ENCODE results near the gene DNM3.

Gene DNM3

GRCh38 chr1:172246521-172247390, 405.5 kb downstream of the DNM3 start:
- no peaks in the 10 kb centered on the region for H3K27me3 ChIP-seq (ENCODE audit: control insufficient read depth in 1 of 2, insufficient read depth in 1 of 2, low read length in 2 of 2)
- H3K4me2 ChIP-seq (ENCODE audit: low read length, poor library complexity, severe bottlenecking) = no peak overlapping the region
- H3K9me3 ChIP-seq (ENCODE audit: control insufficient read depth, low read length) = no peaks in the 10 kb centered on the region
- no peaks in the 10 kb centered on the region for H3K36me3 ChIP-seq (ENCODE audit: control insufficient read depth in 1 of 2, insufficient read depth in 2 of 2, low read depth in 1 of 2, low read length in 2 of 2)
- no peak overlapping the region for H3K27ac ChIP-seq (ENCODE audit: low read length, poor library complexity, severe bottlenecking)
- DNase-seq = no peak
- no peak overlapping the region for H3K23ac ChIP-seq (ENCODE audit: low read length in 2 of 2)
- no peak overlapping the region for H3K4me3 ChIP-seq (ENCODE audit: insufficient read depth in 1 of 2, low read depth in 1 of 2, low read length in 2 of 2)
- H4K8ac ChIP-seq (ENCODE audit: low read length) = no peak overlapping the region
- H2AFZ ChIP-seq (ENCODE audit: low read depth, low read length) = no peak overlapping the region
- no peak overlapping the region for H2AK5ac ChIP-seq (ENCODE audit: low read length, severe bottlenecking)
- no peaks in the 10 kb centered on the region for H3K4me1 ChIP-seq (ENCODE audit: control insufficient read depth, insufficient read depth, low read depth, low read length)
- WGBS = 97% methylated on average over 8 of the region's 8 CpGs
- no peak overlapping the region for H3K4ac ChIP-seq (ENCODE audit: low read depth in 1 of 2, low read length in 2 of 2)
- no peak overlapping the region for H3K14ac ChIP-seq (ENCODE audit: low read length in 2 of 2)
- H3K79me1 ChIP-seq (replicated peaks; ENCODE audit: low read length, poor library complexity, severe bottlenecking) = no peaks in the 10 kb centered on the region
- no peak overlapping the region for H3K18ac ChIP-seq (ENCODE audit: low read depth in 1 of 2, low read length in 2 of 2)
- H2BK5ac ChIP-seq (ENCODE audit: low read depth, low read length, poor library complexity, severe bottlenecking) = no peak overlapping the region
- no peak overlapping the region for H2BK15ac ChIP-seq (ENCODE audit: low read depth, poor library complexity, severe bottlenecking)
- H2BK12ac ChIP-seq (ENCODE audit: low read length in 2 of 2) = no peak overlapping the region
- H3K9ac ChIP-seq (ENCODE audit: low read length) = no peak overlapping the region
- no peak overlapping the region for H2BK120ac ChIP-seq (ENCODE audit: low read depth, low read length)
- H4K91ac ChIP-seq (ENCODE audit: low read length) = no peak overlapping the region

GRCh38 chr1:172251486-172251885, 410.2 kb downstream of the DNM3 start:
- no peaks in the 10 kb centered on the region for H3K4me1 ChIP-seq (ENCODE audit: control insufficient read depth, insufficient read depth, low read depth, low read length)
- no peak overlapping the region for H3K14ac ChIP-seq (ENCODE audit: low read length in 2 of 2)
- no peak overlapping the region for H3K18ac ChIP-seq (ENCODE audit: low read depth in 1 of 2, low read length in 2 of 2)
- H2BK12ac ChIP-seq (ENCODE audit: low read length in 2 of 2) = no peak overlapping the region
- no CpG with 5 or more reads among the region's 1 CpG for WGBS
- no peak overlapping the region for H2BK120ac ChIP-seq (ENCODE audit: low read depth, low read length)
- no peak overlapping the region for H2AFZ ChIP-seq (ENCODE audit: low read depth, low read length)
- H4K8ac ChIP-seq (ENCODE audit: low read length) = no peak overlapping the region
- no peak overlapping the region for H3K4me3 ChIP-seq (ENCODE audit: insufficient read depth in 1 of 2, low read depth in 1 of 2, low read length in 2 of 2)
- H3K9ac ChIP-seq (ENCODE audit: low read length) = no peak overlapping the region
- no peak overlapping the region for H3K4me2 ChIP-seq (ENCODE audit: low read length, poor library complexity, severe bottlenecking)
- no peak overlapping the region for H2BK15ac ChIP-seq (ENCODE audit: low read depth, poor library complexity, severe bottlenecking)
- H2BK5ac ChIP-seq (ENCODE audit: low read depth, low read length, poor library complexity, severe bottlenecking) = no peak overlapping the region
- H3K27me3 ChIP-seq (ENCODE audit: control insufficient read depth in 1 of 2, insufficient read depth in 1 of 2, low read length in 2 of 2) = no peaks in the 10 kb centered on the region
- H3K79me1 ChIP-seq (replicated peaks; ENCODE audit: low read length, poor library complexity, severe bottlenecking) = no peaks in the 10 kb centered on the region
- H2AK5ac ChIP-seq (ENCODE audit: low read length, severe bottlenecking) = no peak overlapping the region
- H4K91ac ChIP-seq (ENCODE audit: low read length) = no peak overlapping the region
- H3K27ac ChIP-seq (ENCODE audit: low read length, poor library complexity, severe bottlenecking) = no peak overlapping the region
- H3K9me3 ChIP-seq (ENCODE audit: control insufficient read depth, low read length) = no peaks in the 10 kb centered on the region
- no peak for DNase-seq
- no peak overlapping the region for H3K4ac ChIP-seq (ENCODE audit: low read depth in 1 of 2, low read length in 2 of 2)
- no peaks in the 10 kb centered on the region for H3K36me3 ChIP-seq (ENCODE audit: control insufficient read depth in 1 of 2, insufficient read depth in 2 of 2, low read depth in 1 of 2, low read length in 2 of 2)
- H3K23ac ChIP-seq (ENCODE audit: low read length in 2 of 2) = no peak overlapping the region

- H3K36me3 ChIP-seq (ENCODE audit: control insufficient read depth in 1 of 2, insufficient read depth in 2 of 2, low read depth in 1 of 2, low read length in 2 of 2) = no peaks in the 10 kb centered on the region
- H3K23ac ChIP-seq (ENCODE audit: low read length in 2 of 2) = no peak overlapping the region
- no peak overlapping the region for H4K91ac ChIP-seq (ENCODE audit: low read length)
- no peak overlapping the region for H3K4me3 ChIP-seq (ENCODE audit: insufficient read depth in 1 of 2, low read depth in 1 of 2, low read length in 2 of 2)
- no peak for DNase-seq
- no peaks in the 10 kb centered on the region for H3K9me3 ChIP-seq (ENCODE audit: control insufficient read depth, low read length)
- H3K27ac ChIP-seq (ENCODE audit: low read length, poor library complexity, severe bottlenecking) = no peak overlapping the region
- 93% methylated on average over 4 of the region's 4 CpGs for WGBS
- no peak overlapping the region for H4K8ac ChIP-seq (ENCODE audit: low read length)
- H2BK15ac ChIP-seq (ENCODE audit: low read depth, poor library complexity, severe bottlenecking) = no peak overlapping the region
- H3K4me2 ChIP-seq (ENCODE audit: low read length, poor library complexity, severe bottlenecking) = no peak overlapping the region
- H3K4ac ChIP-seq (ENCODE audit: low read depth in 1 of 2, low read length in 2 of 2) = no peak overlapping the region
- no peak overlapping the region for H3K14ac ChIP-seq (ENCODE audit: low read length in 2 of 2)
- H2BK5ac ChIP-seq (ENCODE audit: low read depth, low read length, poor library complexity, severe bottlenecking) = no peak overlapping the region
- no peak overlapping the region for H3K18ac ChIP-seq (ENCODE audit: low read depth in 1 of 2, low read length in 2 of 2)
- no peak overlapping the region for H3K9ac ChIP-seq (ENCODE audit: low read length)
- H2BK120ac ChIP-seq (ENCODE audit: low read depth, low read length) = no peak overlapping the region
- H3K79me1 ChIP-seq (replicated peaks; ENCODE audit: low read length, poor library complexity, severe bottlenecking) = no peaks in the 10 kb centered on the region
- peak overlapping the region; percentile 40 for H2AK5ac ChIP-seq (ENCODE audit: low read length, severe bottlenecking)
- H2AFZ ChIP-seq (ENCODE audit: low read depth, low read length) = no peak overlapping the region
- H2BK12ac ChIP-seq (ENCODE audit: low read length in 2 of 2) = no peak overlapping the region
- H3K4me1 ChIP-seq (ENCODE audit: control insufficient read depth, insufficient read depth, low read depth, low read length) = no peaks in the 10 kb centered on the region
- H3K27me3 ChIP-seq (ENCODE audit: control insufficient read depth in 1 of 2, insufficient read depth in 1 of 2, low read length in 2 of 2) = no peaks in the 10 kb centered on the region
Measured at GRCh38 chr1:172252321-172252720, 411.0 kb downstream of the DNM3 start.

- Histone ChIP-seq H2BK15ac (ENCODE audit: low read depth, poor library complexity, severe bottlenecking) (no peak overlapping the region), H3K27me3 (ENCODE audit: control insufficient read depth in 1 of 2, insufficient read depth in 1 of 2, low read length in 2 of 2) (no peaks in the 10 kb centered on the region), H3K18ac (ENCODE audit: low read depth in 1 of 2, low read length in 2 of 2) (no peak overlapping the region), H3K79me1 (replicated peaks; ENCODE audit: low read length, poor library complexity, severe bottlenecking) (no peaks in the 10 kb centered on the region), H3K36me3 (ENCODE audit: control insufficient read depth in 1 of 2, insufficient read depth in 2 of 2, low read depth in 1 of 2, low read length in 2 of 2) (no peaks in the 10 kb centered on the region), H2BK120ac (ENCODE audit: low read depth, low read length) (no peak overlapping the region), H3K4me3 (ENCODE audit: insufficient read depth in 1 of 2, low read depth in 1 of 2, low read length in 2 of 2) (no peak overlapping the region), H3K27ac (ENCODE audit: low read length, poor library complexity, severe bottlenecking) (no peak overlapping the region), H3K9me3 (ENCODE audit: control insufficient read depth, low read length) (no peaks in the 10 kb centered on the region), H3K4me2 (ENCODE audit: low read length, poor library complexity, severe bottlenecking) (no peak overlapping the region), H2BK5ac (ENCODE audit: low read depth, low read length, poor library complexity, severe bottlenecking) (no peak overlapping the region), H4K91ac (ENCODE audit: low read length) (no peak overlapping the region), H3K23ac (ENCODE audit: low read length in 2 of 2) (no peak overlapping the region), H3K14ac (ENCODE audit: low read length in 2 of 2) (no peak overlapping the region), H3K4me1 (ENCODE audit: control insufficient read depth, insufficient read depth, low read depth, low read length) (no peaks in the 10 kb centered on the region), H3K9ac (ENCODE audit: low read length) (no peak overlapping the region), H2AK5ac (ENCODE audit: low read length, severe bottlenecking) (no peak overlapping the region), H4K8ac (ENCODE audit: low read length) (no peak overlapping the region), H3K4ac (ENCODE audit: low read depth in 1 of 2, low read length in 2 of 2) (no peak overlapping the region), H2BK12ac (ENCODE audit: low read length in 2 of 2) (no peak overlapping the region), H2AFZ (ENCODE audit: low read depth, low read length) (no peak overlapping the region)
- 100% methylated on average over 1 of the region's 2 CpGs for WGBS
- no peak for DNase-seq
Measured at GRCh38 chr1:172252958-172253357, 411.7 kb downstream of the DNM3 start.
